ENCODE data around the gene IGFN1.

IGFN1 gene

DNA sequence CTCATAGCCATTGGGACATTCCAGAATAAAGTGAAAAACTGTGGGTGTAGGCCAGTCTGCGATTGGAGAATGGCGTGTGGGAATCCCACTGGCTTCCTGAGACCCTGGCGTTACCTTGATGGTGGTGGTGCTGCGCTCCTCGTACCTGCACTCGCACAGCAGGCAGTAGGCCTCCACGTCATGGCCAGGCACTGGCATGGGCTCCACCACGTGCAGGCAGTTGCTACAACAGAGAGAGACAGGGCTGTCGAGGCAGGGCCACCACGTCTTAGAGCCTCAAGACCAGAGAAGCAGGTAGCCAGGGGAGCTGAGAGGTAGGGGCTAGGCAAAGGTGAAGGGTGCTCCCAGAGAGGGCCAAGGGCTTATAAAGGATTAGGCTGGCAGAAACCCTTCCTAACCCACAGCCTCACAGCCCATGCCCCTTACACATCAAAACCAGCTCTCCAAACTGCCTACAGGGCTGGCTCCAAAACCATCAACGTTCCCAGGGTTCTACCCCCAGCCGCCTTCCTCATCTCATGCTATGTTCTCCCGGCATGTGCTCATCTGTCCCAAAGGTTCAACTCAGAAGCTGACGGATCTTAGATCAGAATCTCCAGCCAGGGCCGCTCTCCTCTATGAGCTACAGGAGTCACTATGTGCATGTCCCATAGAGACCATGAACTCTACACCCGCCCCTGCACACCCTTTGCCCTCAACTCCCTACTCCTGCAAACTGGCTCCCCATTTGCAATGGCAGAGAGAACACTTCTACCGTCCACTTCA, 43.8 kb upstream of the IGFN1 start:
- no peak overlapping the region for H3K4me2 ChIP-seq (ENCODE audit: low read length)
- peaks cover 25% of the 10 kb centered on the region for H3K36me3 ChIP-seq (ENCODE audit: control insufficient read depth, low read length)
- H4K20me1 ChIP-seq (ENCODE audit: control insufficient read depth, insufficient read depth, low read depth, low read length), result peaks cover 3% of the 10 kb centered on the region; the same call in 1 of the 2 replicates
- no peak overlapping the region for H3K4me3 ChIP-seq (ENCODE audit: low read length)
- no peaks in the 10 kb centered on the region for H3K4me1 ChIP-seq (ENCODE audit: control insufficient read depth, low read length)
- no peak for TF ChIP-seq EZH2phosphoT487 (IDR thresholded peaks at IDR 0.05; ENCODE audit: borderline replicate concordance, low read length)
- TF ChIP-seq, protein P1, sequence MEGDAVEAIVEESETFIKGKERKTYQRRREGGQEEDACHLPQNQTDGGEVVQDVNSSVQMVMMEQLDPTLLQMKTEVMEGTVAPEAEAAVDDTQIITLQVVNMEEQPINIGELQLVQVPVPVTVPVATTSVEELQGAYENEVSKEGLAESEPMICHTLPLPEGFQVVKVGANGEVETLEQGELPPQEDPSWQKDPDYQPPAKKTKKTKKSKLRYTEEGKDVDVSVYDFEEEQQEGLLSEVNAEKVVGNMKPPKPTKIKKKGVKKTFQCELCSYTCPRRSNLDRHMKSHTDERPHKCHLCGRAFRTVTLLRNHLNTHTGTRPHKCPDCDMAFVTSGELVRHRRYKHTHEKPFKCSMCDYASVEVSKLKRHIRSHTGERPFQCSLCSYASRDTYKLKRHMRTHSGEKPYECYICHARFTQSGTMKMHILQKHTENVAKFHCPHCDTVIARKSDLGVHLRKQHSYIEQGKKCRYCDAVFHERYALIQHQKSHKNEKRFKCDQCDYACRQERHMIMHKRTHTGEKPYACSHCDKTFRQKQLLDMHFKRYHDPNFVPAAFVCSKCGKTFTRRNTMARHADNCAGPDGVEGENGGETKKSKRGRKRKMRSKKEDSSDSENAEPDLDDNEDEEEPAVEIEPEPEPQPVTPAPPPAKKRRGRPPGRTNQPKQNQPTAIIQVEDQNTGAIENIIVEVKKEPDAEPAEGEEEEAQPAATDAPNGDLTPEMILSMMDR (IDR thresholded peaks at IDR 0.05; ENCODE audit: low read depth, low read length, poor library complexity, severe bottlenecking), result no peak
- no peaks in the 10 kb centered on the region for H3K27me3 ChIP-seq (ENCODE audit: control insufficient read depth, low read length)
- H3K9me3 ChIP-seq (ENCODE audit: control insufficient read depth, insufficient read depth, low read length), result no peaks in the 10 kb centered on the region
- no peaks in the 10 kb centered on the region for H3K79me2 ChIP-seq (ENCODE audit: control insufficient read depth, low read length)
- H3K9me2 ChIP-seq (replicated peaks; ENCODE audit: control insufficient read depth, low read length), result no peaks in the 10 kb centered on the region
- H3K27ac ChIP-seq (ENCODE audit: low read depth, low read length), result no peak overlapping the region
- no peaks in the 10 kb centered on the region for H3F3A ChIP-seq (ENCODE audit: control insufficient read depth, insufficient read depth)

DNA sequence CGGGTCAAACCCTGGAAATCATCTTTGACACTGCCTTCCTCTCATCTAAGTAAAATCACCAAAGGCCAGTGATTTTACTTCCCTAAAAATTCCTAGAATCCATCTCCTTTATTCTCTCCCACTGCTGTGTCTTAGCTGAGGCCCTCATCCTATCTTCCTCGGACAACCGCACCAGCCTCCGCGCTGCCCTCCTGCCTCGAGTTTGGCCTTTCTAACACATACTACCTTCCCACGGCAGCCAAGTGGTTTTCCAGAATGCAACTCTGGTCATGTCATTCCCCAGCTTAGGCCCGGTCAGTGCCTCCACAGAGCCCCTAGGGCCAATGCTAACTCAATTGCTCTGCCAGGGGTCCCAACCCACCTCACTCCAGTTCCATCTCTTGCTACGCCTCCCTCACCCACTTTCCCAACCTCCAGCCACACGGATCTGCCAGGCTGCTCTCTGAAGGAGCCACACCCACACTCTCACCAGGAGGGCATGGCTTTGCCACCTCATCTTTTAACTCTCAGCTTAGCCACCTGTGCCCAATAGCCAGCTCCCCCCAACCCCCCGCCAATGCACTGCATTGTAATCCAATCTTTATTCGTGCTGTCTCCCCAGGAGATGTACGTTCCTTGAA, 43.1 kb upstream of the IGFN1 start:
- no peaks in the 10 kb centered on the region for H3F3A ChIP-seq (ENCODE audit: control insufficient read depth, insufficient read depth)
- no peaks in the 10 kb centered on the region for H3K9me2 ChIP-seq (replicated peaks; ENCODE audit: control insufficient read depth, low read length)
- H3K36me3 ChIP-seq (ENCODE audit: control insufficient read depth, low read length), result peaks cover 26% of the 10 kb centered on the region
- no peaks in the 10 kb centered on the region for H3K9me3 ChIP-seq (ENCODE audit: control insufficient read depth, insufficient read depth, low read length)
- H3K27me3 ChIP-seq (ENCODE audit: control insufficient read depth, low read length), result no peaks in the 10 kb centered on the region
- no peak overlapping the region for H3K4me3 ChIP-seq (ENCODE audit: low read length)
- H3K79me2 ChIP-seq (ENCODE audit: control insufficient read depth, low read length), result no peaks in the 10 kb centered on the region
- H3K27ac ChIP-seq (ENCODE audit: low read depth, low read length), result no peak overlapping the region
- TF ChIP-seq EZH2phosphoT487 (IDR thresholded peaks at IDR 0.05; ENCODE audit: borderline replicate concordance, low read length), result no peak
- TF ChIP-seq, protein P1 (IDR thresholded peaks at IDR 0.05; ENCODE audit: low read depth, low read length, poor library complexity, severe bottlenecking), result no peak
- peaks cover 3% of the 10 kb centered on the region; the same call in 1 of the 2 replicates for H4K20me1 ChIP-seq (ENCODE audit: control insufficient read depth, insufficient read depth, low read depth, low read length)
- no peaks in the 10 kb centered on the region for H3K4me1 ChIP-seq (ENCODE audit: control insufficient read depth, low read length)
- H3K4me2 ChIP-seq (ENCODE audit: low read length), result no peak overlapping the region

DNA sequence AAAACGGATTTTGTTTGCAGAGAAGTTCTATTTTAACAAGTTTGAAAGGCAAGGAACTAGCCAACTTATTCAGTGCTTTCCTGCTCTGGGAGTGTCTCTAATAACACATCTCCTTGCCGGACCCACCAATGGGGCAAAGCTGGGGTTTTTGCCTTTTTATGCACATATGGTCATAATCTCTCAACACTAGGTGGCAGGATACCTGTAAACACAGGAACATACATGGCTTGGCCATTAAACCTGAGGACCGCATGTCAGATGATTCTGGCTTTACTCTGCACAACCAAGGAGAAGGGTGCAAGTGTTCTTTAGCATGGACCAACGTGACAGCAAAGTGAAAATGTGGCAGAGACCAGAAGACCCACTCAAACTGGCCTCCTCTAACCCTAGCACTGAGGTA, 41.2 kb upstream of the IGFN1 start:
- no peak overlapping the region for H3K4me3 ChIP-seq (ENCODE audit: low read length)
- no peaks in the 10 kb centered on the region for H3K27me3 ChIP-seq (ENCODE audit: control insufficient read depth, low read length)
- no peak overlapping the region for H3K4me2 ChIP-seq (ENCODE audit: low read length)
- no peak overlapping the region for H3K27ac ChIP-seq (ENCODE audit: low read depth, low read length)
- 0 out of 2 replicates have a peak, but pooled peaks cover 3% of the 10 kb centered on the region for H4K20me1 ChIP-seq (ENCODE audit: control insufficient read depth, insufficient read depth, low read depth, low read length)
- H3K9me2 ChIP-seq (replicated peaks; ENCODE audit: control insufficient read depth, low read length), result no peaks in the 10 kb centered on the region
- TF ChIP-seq, protein P1 (IDR thresholded peaks at IDR 0.05; ENCODE audit: low read depth, low read length, poor library complexity, severe bottlenecking), result peak; percentile 69
- no peak for TF ChIP-seq EZH2phosphoT487 (IDR thresholded peaks at IDR 0.05; ENCODE audit: borderline replicate concordance, low read length)
- H3K4me1 ChIP-seq (ENCODE audit: control insufficient read depth, low read length), result peaks cover 9% of the 10 kb centered on the region
- peaks cover 18% of the 10 kb centered on the region for H3K36me3 ChIP-seq (ENCODE audit: control insufficient read depth, low read length)
- no peaks in the 10 kb centered on the region for H3F3A ChIP-seq (ENCODE audit: control insufficient read depth, insufficient read depth)
- no peaks in the 10 kb centered on the region for H3K9me3 ChIP-seq (ENCODE audit: control insufficient read depth, insufficient read depth, low read length)
- H3K79me2 ChIP-seq (ENCODE audit: control insufficient read depth, low read length), result peaks cover 4% of the 10 kb centered on the region
